CD14-positive monocyte (primary cell): ENCODE data around the gene CDC42BPB. TPM values are rescaled to one million over a fixed set of nuclear protein-coding genes. Genes with fewer than 3 reads are reported as not detected.

Source experiments
- DNase-seq, 3 donors: peaks; one replicate each; pipeline ENCODE4 v3.0.0-alpha.2; 2011 to 2022
- H2AFZ ChIP-seq: 2 replicates; pipeline ENCODE4 v1.6.0; 2012; ENCODE audit warnings: mild to moderate bottlenecking, low read depth, low read length, inconsistent platforms; ENCODE audit not compliant: insufficient read depth, poor library complexity, severe bottlenecking
- H3K27ac ChIP-seq, 2 donors: 1 replicate in 1 of 2; 2 replicates in 1 of 2; pipeline ENCODE4 v1.5.1; 2012 to 2013; ENCODE audit warnings: low read length in 2 of 2, control low read depth in 1 of 2, inconsistent platforms in 1 of 2, low read depth in 1 of 2, mild to moderate bottlenecking in 1 of 2
- H3K27me3 ChIP-seq, 2 donors: one replicate each; pipeline versions ENCODE4 v1.6.0 to v1.6.1; 2011 to 2013; ENCODE audit warnings: low read length in 2 of 2; ENCODE audit not compliant: control insufficient read depth in 2 of 2, insufficient read depth in 2 of 2
- H3K36me3 ChIP-seq, 2 donors: replicated peaks in 1 of 2; 1 replicate in 1 of 2; 2 replicates in 1 of 2; pipeline versions ENCODE4 v1.5.1 to v1.6.1; 2012 to 2013; ENCODE audit warnings: low read length in 2 of 2, control low read depth in 1 of 2, inconsistent platforms in 1 of 2, mild to moderate bottlenecking in 1 of 2; ENCODE audit not compliant: insufficient read depth in 2 of 2, control insufficient read depth in 1 of 2
- H3K4me1 ChIP-seq, 2 donors: 1 replicate in 1 of 2; 2 replicates in 1 of 2; pipeline versions ENCODE4 v1.5.1 to v1.6.1; 2012 to 2013; ENCODE audit warnings: low read length in 2 of 2, control low read depth in 1 of 2, inconsistent platforms in 1 of 2, mild to moderate bottlenecking in 1 of 2, moderate library complexity in 1 of 2; ENCODE audit not compliant: insufficient read depth in 2 of 2, control insufficient read depth in 1 of 2
- H3K4me2 ChIP-seq: replicated peaks from 2 replicates; pipeline ENCODE3; 2012; ENCODE audit warnings: low read length, moderate library complexity, mild to moderate bottlenecking; ENCODE audit not compliant: poor library complexity, severe bottlenecking; ENCODE audit errors: extremely low read depth
- H3K4me3 ChIP-seq, 3 experiments: fragments of 200-600 bp in 1 of 3; sonication (generic) in 1 of 3; replicated peaks in 1 of 3; 1 replicate in 2 of 3; 2 replicates in 1 of 3; pipeline ENCODE4 v1.5.1; 2011 to 2013; ENCODE audit warnings: low read length in 3 of 3, mild to moderate bottlenecking in 3 of 3, control low read depth in 2 of 3, low read depth in 2 of 3, inconsistent platforms in 1 of 3, moderate library complexity in 1 of 3
- H3K79me2 ChIP-seq: 2 replicates; pipeline ENCODE4 v1.6.0; 2012; ENCODE audit warnings: mild to moderate bottlenecking, control low read depth, inconsistent platforms, low read length, moderate library complexity; ENCODE audit not compliant: insufficient read depth
- H3K9ac ChIP-seq: 2 replicates; pipeline ENCODE4 v1.6.0; 2017; ENCODE audit warnings: low read length, mild to moderate bottlenecking; ENCODE audit not compliant: insufficient read depth, poor library complexity, severe bottlenecking
- H3K9me3 ChIP-seq, 2 donors: replicated peaks in 1 of 2; 1 replicate in 1 of 2; 2 replicates in 1 of 2; pipeline versions ENCODE4 v1.5.1 to v1.6.1; 2012 to 2013; ENCODE audit warnings: low read length in 2 of 2, control low read depth in 1 of 2; ENCODE audit not compliant: control insufficient read depth in 1 of 2, insufficient read depth in 1 of 2
- H4K20me1 ChIP-seq: 2 replicates; pipeline ENCODE4 v1.6.0; 2012; ENCODE audit warnings: mild to moderate bottlenecking, low read length, control low read depth, moderate library complexity; ENCODE audit not compliant: insufficient read depth
- H3K27ac Mint-ChIP-seq, 7 donors: one replicate each; pipeline ENCODE4 v1.8.0; 2020; ENCODE audit warnings: mild to moderate bottlenecking in 7 of 7, mixed read lengths in 7 of 7, moderate library complexity in 6 of 7, inconsistent platforms in 2 of 7
- H3K27me3 Mint-ChIP-seq, 3 donors: one replicate each; pipeline ENCODE4 v1.8.0; 2021 to 2022; ENCODE audit warnings: low read depth in 3 of 3, mild to moderate bottlenecking in 3 of 3, mixed read lengths in 3 of 3, moderate library complexity in 3 of 3, inconsistent platforms in 1 of 3
- H3K36me3 Mint-ChIP-seq, 2 donors: one replicate each; pipeline ENCODE4 v1.8.0; 2020; ENCODE audit warnings: mixed read lengths in 2 of 2, inconsistent platforms in 1 of 2, mild to moderate bottlenecking in 1 of 2
- H3K4me1 Mint-ChIP-seq: one replicate; pipeline ENCODE4 v1.8.0; 2020; ENCODE audit warnings: mild to moderate bottlenecking, mixed read lengths
- H3K4me3 Mint-ChIP-seq, 2 donors: one replicate each; pipeline ENCODE4 v1.8.0; 2020; ENCODE audit warnings: mild to moderate bottlenecking in 2 of 2, mixed read lengths in 2 of 2, moderate library complexity in 1 of 2
- H3K9me3 Mint-ChIP-seq, 7 donors: one replicate each; pipeline ENCODE4 v1.8.0; 2020 to 2022; ENCODE audit warnings: mixed read lengths in 7 of 7, mild to moderate bottlenecking in 6 of 7, moderate library complexity in 6 of 7, inconsistent platforms in 2 of 7
- WGBS: methylation state at CpG from one replicate; pipeline ENCODE4 v1.1.5; 2013; ENCODE audit warnings: missing lambda C conversion rate; ENCODE audit not compliant: insufficient coverage; 5-methylcytosine and 5-hydroxymethylcytosine counted together
- intact Hi-C, 2 donors: fragments of 100-400 bp; cut with micrococcal nuclease; formaldehyde crosslinking; loops; one replicate each; pipeline versions ENCODE4 v1.15.0 to v1.15.1; 2023
- polyA plus RNA-seq, 3 donors: library from polyadenylated mRNA; depleted of rRNA in 1 of 3; unstranded in 2 of 3; stranded (reverse) in 1 of 3; fragments of 300-500 nt in 2 of 3; fragments of >200 nt in 1 of 3; fragmentation: Illumina TruSeq in 2 of 3; gene quantifications; 1 replicate in 2 of 3; 2 replicates in 1 of 3; pipeline ENCODE4 v1.2.3, GENCODE V29; 2012 to 2021
- TF ChIP-seq, protein P1 (sequence below): fragments of 200-600 bp; IDR thresholded peaks from one replicate; pipeline ENCODE4 v1.8.0; 2022; ENCODE audit warnings: antibody characterized with exemption, mild to moderate bottlenecking

The CDC42BPB gene
- polyA plus RNA-seq, 3 donors, result 0.25 to 19.0 (median 0.60) TPM

DNA sequence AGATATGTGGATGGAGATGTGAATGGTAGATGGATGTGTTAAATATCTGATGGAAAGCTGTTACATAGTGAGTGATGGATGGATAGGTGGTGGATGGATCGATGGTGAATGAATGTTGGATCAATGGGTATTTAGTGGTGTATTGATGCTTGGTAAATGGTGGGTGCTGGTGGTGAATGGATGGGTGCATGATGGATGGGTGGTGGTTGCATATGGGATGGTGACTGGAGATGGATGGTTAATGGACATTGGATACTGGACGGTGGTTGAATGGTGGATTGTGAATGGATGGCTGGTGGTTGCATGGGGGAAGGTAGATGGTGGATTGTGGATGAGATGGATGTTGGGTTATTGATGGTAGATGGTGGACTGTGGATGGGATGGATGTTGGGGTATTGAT, 24.6 kb upstream of the CDC42BPB start:
- Histone ChIP-seq H3K79me2 (no peaks in the 10 kb centered on the region), H3K36me3 (no peaks in the 10 kb centered on the region), H3K4me2 (no peak overlapping the region), H3K4me1 (peaks cover 0 to 4% of the 10 kb centered on the region in 2 donors), H3K27me3 (peaks cover 5 to 32% of the 10 kb centered on the region in 2 donors), H3K9me3 (no peaks in the 10 kb centered on the region), H3K9ac (no peak overlapping the region), H4K20me1 (no peaks in the 10 kb centered on the region), H3K27ac (no peak overlapping the region), H2AFZ (no peak overlapping the region), H3K4me3 (no peak overlapping the region)
- peaks cover 13 to 24% (median 18%) of the 10 kb centered on the region in 3 donors for H3K27me3 Mint-ChIP-seq
- no peaks in the 10 kb centered on the region for H3K36me3 Mint-ChIP-seq
- DNase-seq, result no peak
- intact Hi-C loops, result no loop called here
- no peak overlapping the region for H3K4me3 Mint-ChIP-seq
- WGBS, result 93% methylated on average over 2 of the region's 2 CpGs
- H3K4me1 Mint-ChIP-seq, result peaks cover 2% of the 10 kb centered on the region
- H3K27ac Mint-ChIP-seq, result no peak overlapping the region
- TF ChIP-seq, protein P1, sequence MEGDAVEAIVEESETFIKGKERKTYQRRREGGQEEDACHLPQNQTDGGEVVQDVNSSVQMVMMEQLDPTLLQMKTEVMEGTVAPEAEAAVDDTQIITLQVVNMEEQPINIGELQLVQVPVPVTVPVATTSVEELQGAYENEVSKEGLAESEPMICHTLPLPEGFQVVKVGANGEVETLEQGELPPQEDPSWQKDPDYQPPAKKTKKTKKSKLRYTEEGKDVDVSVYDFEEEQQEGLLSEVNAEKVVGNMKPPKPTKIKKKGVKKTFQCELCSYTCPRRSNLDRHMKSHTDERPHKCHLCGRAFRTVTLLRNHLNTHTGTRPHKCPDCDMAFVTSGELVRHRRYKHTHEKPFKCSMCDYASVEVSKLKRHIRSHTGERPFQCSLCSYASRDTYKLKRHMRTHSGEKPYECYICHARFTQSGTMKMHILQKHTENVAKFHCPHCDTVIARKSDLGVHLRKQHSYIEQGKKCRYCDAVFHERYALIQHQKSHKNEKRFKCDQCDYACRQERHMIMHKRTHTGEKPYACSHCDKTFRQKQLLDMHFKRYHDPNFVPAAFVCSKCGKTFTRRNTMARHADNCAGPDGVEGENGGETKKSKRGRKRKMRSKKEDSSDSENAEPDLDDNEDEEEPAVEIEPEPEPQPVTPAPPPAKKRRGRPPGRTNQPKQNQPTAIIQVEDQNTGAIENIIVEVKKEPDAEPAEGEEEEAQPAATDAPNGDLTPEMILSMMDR, result no peak
- peaks cover 0 to 3% (median 0%) of the 10 kb centered on the region in 7 donors for H3K9me3 Mint-ChIP-seq

DNA sequence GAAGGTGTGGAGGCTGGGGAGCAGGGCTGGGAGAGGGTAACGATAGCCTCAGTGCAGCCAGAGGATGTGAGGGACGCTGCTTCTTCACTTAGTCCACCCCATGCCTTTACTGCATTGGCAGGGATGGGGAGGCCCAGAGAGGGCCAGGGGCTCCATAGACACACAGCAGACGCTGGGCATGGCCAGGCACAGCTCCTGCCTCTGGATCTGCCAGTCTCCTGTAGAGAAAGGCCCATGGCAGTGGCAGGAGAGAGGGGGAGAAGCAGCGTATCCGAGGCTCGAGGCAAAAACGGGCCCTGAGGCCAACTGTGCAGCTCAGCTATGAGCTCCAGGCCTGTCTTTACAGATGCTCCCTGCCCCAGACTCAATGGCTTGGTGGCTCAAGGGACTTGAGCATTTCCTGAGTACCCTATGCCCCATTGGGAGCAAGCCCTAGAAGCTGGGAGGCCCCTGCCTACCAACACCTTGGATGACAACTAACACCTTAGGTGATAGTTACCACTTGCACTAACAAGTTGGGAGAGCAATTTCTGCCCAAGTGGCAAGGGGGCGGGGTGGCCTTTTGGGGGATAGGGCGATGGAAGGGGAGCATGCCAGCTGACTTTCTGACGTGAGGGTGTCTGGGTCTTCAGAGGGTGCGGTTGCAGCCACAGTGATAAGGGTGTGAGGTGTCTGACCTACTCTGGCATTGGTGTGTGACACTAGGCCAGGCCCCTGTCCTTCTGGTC, 21.7 kb upstream of the CDC42BPB start:
- WGBS, result 97% methylated on average over 5 of the region's 11 CpGs
- H3K36me3 ChIP-seq, result no peaks in the 10 kb centered on the region
- intact Hi-C loops, result loop anchor here in 1 of 2 donors (10.0 kb wide), 1 partner anchor 106 kb away; no protein-coding TSS in a partner anchor
- no peaks in the 10 kb centered on the region for H3K36me3 Mint-ChIP-seq
- peaks cover 0 to 3% (median 0%) of the 10 kb centered on the region in 7 donors for H3K9me3 Mint-ChIP-seq
- H3K4me1 ChIP-seq, result peaks cover 9 to 17% of the 10 kb centered on the region in 2 donors
- peaks cover 0 to 35% of the 10 kb centered on the region in 2 donors for H3K27me3 ChIP-seq
- DNase-seq, result no peak
- no peak overlapping the region for H3K27ac ChIP-seq
- H3K4me1 Mint-ChIP-seq, result peaks cover 2% of the 10 kb centered on the region
- H3K9me3 ChIP-seq, result no peaks in the 10 kb centered on the region
- no peak overlapping the region for H3K27ac Mint-ChIP-seq
- H3K4me2 ChIP-seq, result no peak overlapping the region
- no peaks in the 10 kb centered on the region for H3K79me2 ChIP-seq
- H3K9ac ChIP-seq, result no peak overlapping the region
- TF ChIP-seq, protein P1, result no peak
- peaks cover 5 to 25% (median 21%) of the 10 kb centered on the region in 3 donors for H3K27me3 Mint-ChIP-seq
- H3K4me3 Mint-ChIP-seq, result no peak overlapping the region
- H3K4me3 ChIP-seq, result no peak overlapping the region
- H4K20me1 ChIP-seq, result no peaks in the 10 kb centered on the region
- no peak overlapping the region for H2AFZ ChIP-seq
